Measurements from ENCODE around the gene PRR22.

DNA sequence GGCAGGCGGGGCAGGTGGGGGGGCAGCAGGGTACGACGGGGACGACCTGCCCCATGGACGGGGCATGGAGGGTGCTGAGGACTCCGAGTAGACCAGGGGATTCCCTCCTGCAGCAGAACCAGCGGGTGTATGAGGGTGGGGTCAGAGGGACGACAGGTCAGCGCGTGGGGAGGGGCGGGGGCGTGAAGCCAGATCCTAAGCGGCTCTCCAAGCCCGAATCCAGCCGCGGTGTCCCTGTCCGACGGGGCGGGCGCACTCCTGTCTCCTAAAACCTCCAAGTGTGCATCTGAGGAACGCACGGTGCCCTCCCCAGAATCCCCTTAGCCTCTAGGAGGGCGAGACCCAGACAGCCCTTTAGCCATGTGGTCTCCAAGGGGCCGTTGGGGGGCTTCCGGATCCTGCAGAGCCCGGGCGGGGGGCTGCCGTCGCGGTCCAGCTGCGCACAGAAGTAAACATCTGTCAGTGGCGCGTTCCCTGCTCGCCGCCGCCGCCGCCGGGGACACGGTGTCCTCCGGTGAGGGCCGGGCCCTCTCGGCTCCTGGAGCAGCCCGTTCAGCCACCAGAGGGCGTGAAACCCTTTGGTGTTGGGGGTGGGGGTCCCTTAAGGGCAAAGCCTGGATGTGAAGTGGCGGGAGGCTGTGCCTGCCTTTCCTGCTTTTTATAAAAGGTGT lies 21.1 kb upstream of the PRR22 start:
- TF ChIP-seq, protein P1, sequence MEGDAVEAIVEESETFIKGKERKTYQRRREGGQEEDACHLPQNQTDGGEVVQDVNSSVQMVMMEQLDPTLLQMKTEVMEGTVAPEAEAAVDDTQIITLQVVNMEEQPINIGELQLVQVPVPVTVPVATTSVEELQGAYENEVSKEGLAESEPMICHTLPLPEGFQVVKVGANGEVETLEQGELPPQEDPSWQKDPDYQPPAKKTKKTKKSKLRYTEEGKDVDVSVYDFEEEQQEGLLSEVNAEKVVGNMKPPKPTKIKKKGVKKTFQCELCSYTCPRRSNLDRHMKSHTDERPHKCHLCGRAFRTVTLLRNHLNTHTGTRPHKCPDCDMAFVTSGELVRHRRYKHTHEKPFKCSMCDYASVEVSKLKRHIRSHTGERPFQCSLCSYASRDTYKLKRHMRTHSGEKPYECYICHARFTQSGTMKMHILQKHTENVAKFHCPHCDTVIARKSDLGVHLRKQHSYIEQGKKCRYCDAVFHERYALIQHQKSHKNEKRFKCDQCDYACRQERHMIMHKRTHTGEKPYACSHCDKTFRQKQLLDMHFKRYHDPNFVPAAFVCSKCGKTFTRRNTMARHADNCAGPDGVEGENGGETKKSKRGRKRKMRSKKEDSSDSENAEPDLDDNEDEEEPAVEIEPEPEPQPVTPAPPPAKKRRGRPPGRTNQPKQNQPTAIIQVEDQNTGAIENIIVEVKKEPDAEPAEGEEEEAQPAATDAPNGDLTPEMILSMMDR (IDR thresholded peaks at IDR 0.05 in 2 of 3, conservative IDR thresholded peaks at IDR 0.05 in 1 of 3; ENCODE audit: borderline replicate concordance in 1 of 3, insufficient read depth in 1 of 3, low read depth in 2 of 3, low read length in 2 of 3): peak; percentile 83 to 88 (median 85)
- TF ChIP-seq REST (IDR thresholded peaks at IDR 0.05; ENCODE audit: low read depth) (no peak), POLR2A (IDR thresholded peaks at IDR 0.05; ENCODE audit: borderline replicate concordance, extremely low read depth, insufficient read depth, insufficient read length) (no peak), EZH2phosphoT487 (IDR thresholded peaks at IDR 0.05; ENCODE audit: borderline replicate concordance) (no peak), EZH2 (IDR thresholded peaks at IDR 0.05) (no peak), ELF1 (IDR thresholded peaks at IDR 0.05; ENCODE audit: borderline replicate concordance, low read depth) (no peak), RAD21 (IDR thresholded peaks at IDR 0.05; ENCODE audit: low read depth) (peak; percentile 77), POLR2AphosphoS5 (IDR thresholded peaks at IDR 0.05; ENCODE audit: low read depth, low read length) (no peak), SRF (IDR thresholded peaks at IDR 0.05; ENCODE audit: low read depth) (no peak), ZNF274 (IDR thresholded peaks at IDR 0.05; ENCODE audit: low read depth, low read length) (no peak), MAX (IDR thresholded peaks at IDR 0.05) (no peak), SIN3A (IDR thresholded peaks at IDR 0.05; ENCODE audit: low read depth) (no peak)

Measured in HCT116 (cell line).